Right cardiac atrium (tissue), 5 donors: Measurements from ENCODE around the gene ABCB8. TPM values are rescaled to one million over a fixed set of nuclear protein-coding genes. Genes with fewer than 3 reads are reported as not detected.

Experiments used
- ATAC-seq, 2 donors: fragments of 200-7000 bp; cut with Tn5 transposase; one replicate each; pipeline versions ENCODE4 v1.8.0 to v1.9.1; 2020; ENCODE audit warnings: moderate library complexity in 2 of 2, mild to moderate bottlenecking in 1 of 2
- DNase-seq, 3 donors: peaks; one replicate each; pipeline ENCODE4 v3.0.0-alpha.2; 2020
- H3K27ac ChIP-seq: one replicate; pipeline ENCODE4 v1.5.1; 2013; ENCODE audit warnings: mild to moderate bottlenecking, low read length, control low read depth, moderate library complexity
- H3K27me3 ChIP-seq: one replicate; pipeline ENCODE4 v1.6.1; 2013; ENCODE audit not compliant: control insufficient read depth, insufficient read depth
- H3K4me1 ChIP-seq: one replicate; pipeline ENCODE4 v1.6.1; 2013; ENCODE audit warnings: low read length; ENCODE audit not compliant: control insufficient read depth, insufficient read depth
- H3K4me3 ChIP-seq: one replicate; pipeline ENCODE4 v1.5.1; 2013; ENCODE audit warnings: low read length, control low read depth
- H3K9me3 ChIP-seq: one replicate; pipeline ENCODE4 v1.6.1; 2013; ENCODE audit warnings: low read length; ENCODE audit not compliant: control insufficient read depth
- WGBS: extraction: QIAGEN DNeasy Blood & Tissue Kit; methylation state at CpG from one replicate; pipeline ENCODE4 v1.1.7; 2013; 5-methylcytosine and 5-hydroxymethylcytosine counted together
- intact Hi-C, 4 donors: fragments of 100-400 bp; cut with DNase I; formaldehyde crosslinking; loops; one replicate each; pipeline versions ENCODE4 v1.11.0 to v1.14.0; 2022 to 2023
- polyA plus RNA-seq: library from polyadenylated mRNA; stranded (reverse); fragments of 200-250 nt; gene quantifications from one replicate; pipeline ENCODE4 v1.2.3, GENCODE V29; 2013
- total RNA-seq, 4 donors: library from RNA; stranded (reverse); fragmentation: NEBNext Ultra II Directional; extraction: Animal tissue kit (Norgen Biotek cat#: 25700); gene quantifications; one replicate each; pipeline ENCODE4 v1.2.1, GENCODE V29; 2021
- donor health status: healthy with polysubstance abuse.
- donor health status: DM: no; HTN: yes; CAD: no.
- donor health status: DM: no; HTN: no; CAD: no.
- donor health status: DM: no; HTN: yes; CAD: no; lungs with severe emphysema.
- donor health status: DM: yes; HTN: yes; CAD: no.

The ABCB8 gene
- total and polyA plus RNA-seq, 5 donors, result 19.6 to 24.5 (median 22.6) TPM

DNA sequence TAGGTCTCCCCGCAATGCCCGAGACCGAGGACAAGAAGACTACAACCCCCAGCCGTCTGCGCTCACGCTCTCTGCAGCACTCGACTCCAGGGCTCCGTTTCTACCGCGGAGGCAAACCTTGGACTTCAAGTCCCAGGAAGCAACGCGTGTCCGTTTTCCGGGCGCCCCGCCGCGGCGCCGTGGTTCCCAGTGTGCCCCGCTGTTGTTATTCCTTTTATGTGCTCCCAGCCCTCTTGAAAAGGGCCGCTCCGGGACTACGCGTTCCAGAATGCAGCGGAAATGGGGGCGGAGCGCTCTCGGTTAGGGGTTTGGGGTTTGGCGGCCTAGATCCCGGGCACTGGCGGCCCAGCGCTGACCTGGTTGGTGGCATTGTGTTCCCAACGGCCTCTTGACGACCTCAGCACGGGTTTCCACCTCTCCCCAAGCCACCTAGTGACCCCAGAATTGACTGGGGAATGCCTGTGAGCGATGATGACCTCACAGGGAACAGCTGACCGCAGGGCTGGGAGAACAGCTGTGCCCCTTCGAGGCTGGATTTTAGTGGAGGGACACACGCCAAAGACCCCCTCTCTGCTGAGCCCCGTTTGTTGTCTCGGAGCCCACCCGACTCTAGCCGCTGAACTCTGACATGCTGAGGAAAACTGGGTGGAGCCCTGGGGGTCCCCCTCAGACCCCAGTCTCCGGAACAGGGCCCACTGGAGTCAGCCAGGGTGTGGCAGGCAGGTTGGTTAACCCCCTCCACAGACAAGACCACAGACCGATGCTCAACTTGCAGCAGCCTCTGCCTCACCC is 29.9 kb downstream of the ABCB8 start:
- ATAC-seq, result peak; percentile 91 to 94
- under 1% methylated on average over 46 of the region's 46 CpGs for WGBS
- DNase-seq, result peak; percentile 99 to 100 (median 99)
- Histone ChIP-seq H3K4me1 (peaks cover 4% of the 10 kb centered on the region), H3K4me3 (peak overlapping the region; percentile 91), H3K27ac (peak overlapping the region; percentile 98), H3K9me3 (no peaks in the 10 kb centered on the region), H3K27me3 (no peaks in the 10 kb centered on the region)
- intact Hi-C loops, result no loop called here

DNA sequence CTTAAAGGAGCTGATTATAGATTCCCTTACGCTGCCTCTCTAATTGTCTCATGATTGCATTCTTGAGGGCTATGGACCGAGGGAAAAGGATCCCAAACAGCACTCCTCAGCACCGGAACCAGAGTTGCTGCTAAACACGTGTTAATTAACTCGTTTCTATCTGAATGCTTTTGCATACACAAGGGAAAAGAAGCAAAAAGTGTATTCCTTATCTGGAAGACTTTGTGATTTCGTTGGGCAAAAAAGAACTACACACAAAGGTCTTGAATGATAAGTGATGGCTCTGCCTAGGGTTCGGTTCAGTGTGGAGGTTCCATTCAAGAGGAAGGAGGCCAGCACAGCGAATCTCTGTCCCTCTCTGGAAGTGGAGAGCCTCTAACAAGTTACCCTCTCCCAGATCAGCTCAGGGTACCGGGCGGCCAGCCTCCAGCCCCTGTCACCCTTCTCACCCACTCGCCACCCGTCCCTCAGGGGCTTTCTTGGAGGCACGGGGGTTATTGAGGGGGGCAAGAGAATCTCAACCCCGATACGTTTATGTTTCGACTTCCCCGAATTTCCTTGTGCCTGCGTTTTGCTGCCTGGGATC is 30.6 kb downstream of the ABCB8 start:
- 5% methylated on average over 18 of the region's 18 CpGs for WGBS
- Histone ChIP-seq H3K27me3 (no peaks in the 10 kb centered on the region), H3K27ac (peak overlapping the region; percentile 98), H3K4me3 (peak overlapping the region; percentile 91), H3K4me1 (peaks cover 4% of the 10 kb centered on the region), H3K9me3 (no peaks in the 10 kb centered on the region)
- intact Hi-C loops, result no loop called here
- DNase-seq (no peak), ATAC-seq (no peak)

DNA sequence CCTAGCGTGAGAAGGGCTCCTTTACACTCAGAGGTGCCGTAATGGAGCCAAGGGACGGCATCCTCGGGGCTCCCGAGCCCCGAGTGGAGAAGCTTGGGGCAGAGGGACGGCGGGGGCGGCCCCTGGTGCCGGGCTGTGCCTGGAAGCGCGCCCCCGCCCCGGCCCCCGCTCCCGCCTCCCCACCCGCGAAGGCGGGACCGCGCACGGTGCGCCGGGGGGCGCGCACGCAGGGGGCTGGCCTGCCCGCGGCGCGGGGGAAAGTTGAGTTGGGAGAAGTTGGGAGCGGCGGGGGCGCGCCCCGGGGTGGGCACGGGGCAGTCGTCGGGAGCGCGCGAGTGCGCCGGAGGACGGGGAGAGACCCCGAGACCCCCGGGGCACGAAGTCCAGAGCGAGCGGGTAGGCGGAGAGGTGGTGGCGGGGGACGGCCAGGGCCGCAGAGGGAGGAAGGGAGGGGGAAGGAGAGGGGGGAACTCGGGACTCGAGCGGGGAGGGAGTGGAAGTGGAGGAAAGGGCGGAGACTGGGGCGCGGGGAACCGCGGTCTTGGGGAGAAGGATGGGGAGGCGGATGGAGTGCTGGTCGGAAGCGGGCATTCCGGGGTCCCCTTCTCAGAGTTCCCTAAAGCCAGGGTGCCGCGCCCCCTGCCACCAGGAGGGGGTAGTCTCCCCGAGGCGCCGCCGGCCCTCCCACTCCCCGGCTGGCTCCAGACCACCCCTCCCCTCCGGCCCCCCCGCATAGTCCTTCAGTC is 31.3 kb downstream of the ABCB8 start, which contains the start of gene SLC4A2:
Gene SLC4A2, plus strand, starts transcription at position 223 of the 746 bp plus-strand sequence. CDS start 2,399 bp downstream, outside the sequence.
- Histone ChIP-seq H3K27ac (peak within 1 kb of the TSS; percentile 98), H3K4me1 (peaks cover 4% of the 10 kb centered on the region), H3K9me3 (no peaks in the 10 kb centered on the region), H3K27me3 (no peaks in the 10 kb centered on the region), H3K4me3 (peak within 1 kb of the TSS; percentile 91)
- ATAC-seq (peak; percentile 62 to 71), DNase-seq (peak; percentile 85 to 94 (median 94))
- under 1% methylated on average over 75 of the region's 75 CpGs for WGBS
- intact Hi-C loops, result no loop called here

DNA sequence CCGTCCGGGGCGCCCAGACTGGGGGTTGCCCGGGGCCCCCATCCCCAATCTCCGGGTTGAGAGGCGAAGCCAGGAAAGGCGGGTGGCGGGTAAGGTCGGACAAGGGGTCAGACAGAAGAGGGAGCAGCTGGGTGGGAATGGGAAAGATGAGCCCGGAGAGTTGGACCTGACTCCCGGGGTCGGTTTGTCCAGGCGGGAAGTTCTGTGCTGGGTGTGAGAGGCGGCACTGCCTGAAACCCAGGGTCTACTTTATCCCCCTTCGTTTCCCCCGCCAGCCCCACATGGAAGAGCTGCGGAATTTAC is 31.8 kb downstream of the ABCB8 start:
- Histone ChIP-seq H3K27ac (no peak overlapping the region), H3K4me3 (peak overlapping the region; percentile 91), H3K9me3 (no peaks in the 10 kb centered on the region), H3K4me1 (peaks cover 4% of the 10 kb centered on the region), H3K27me3 (no peaks in the 10 kb centered on the region)
- intact Hi-C loops, result no loop called here
- under 1% methylated on average over 17 of the region's 17 CpGs for WGBS
- ATAC-seq (no peak), DNase-seq (no peak)

DNA sequence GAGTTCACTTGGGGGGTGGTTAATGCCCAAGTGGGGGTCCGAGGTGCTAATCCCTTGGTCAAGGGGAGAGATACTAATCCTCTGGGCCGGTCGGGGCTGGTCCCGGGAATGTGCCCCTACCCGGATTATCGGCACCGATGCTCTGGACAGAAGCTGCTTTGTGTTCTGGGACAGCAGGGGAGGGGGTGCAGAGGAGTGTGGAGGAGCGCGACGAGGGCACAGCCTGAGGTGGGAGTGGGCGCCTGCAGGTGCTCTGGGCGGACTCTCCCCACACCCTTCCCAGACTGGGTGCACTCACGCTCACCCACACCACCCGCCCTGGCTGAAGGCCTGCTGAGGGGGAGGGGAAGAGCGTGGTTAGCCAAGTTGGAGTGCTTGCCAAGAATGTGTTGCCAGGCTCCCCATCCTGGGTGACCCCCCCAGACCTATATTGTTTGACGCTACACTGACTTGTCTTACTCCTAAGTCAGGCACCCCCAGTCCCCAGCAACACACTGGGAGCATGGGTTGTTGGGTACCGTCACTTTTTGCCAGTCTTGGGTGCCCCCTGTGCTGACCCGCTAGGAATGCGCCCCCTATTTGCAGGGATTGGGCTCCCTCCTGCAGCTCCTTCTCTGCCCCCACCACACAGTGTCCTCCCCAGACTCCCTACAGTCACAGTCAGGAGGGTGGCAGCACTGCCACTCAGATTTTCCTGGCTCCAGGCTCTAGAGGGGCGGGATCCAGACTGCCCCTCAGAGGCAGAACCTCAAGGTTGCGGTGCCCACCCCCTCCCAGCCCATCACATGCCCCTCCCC is 32.4 kb downstream of the ABCB8 start:
- DNase-seq, result peak in 1 of 3 donors; percentile 74
- intact Hi-C loops, result no loop called here
- no peak overlapping the region for H3K27ac ChIP-seq
- H3K4me1 ChIP-seq, result peaks cover 4% of the 10 kb centered on the region
- H3K9me3 ChIP-seq, result no peaks in the 10 kb centered on the region
- ATAC-seq, result no peak
- 10% methylated on average over 21 of the region's 21 CpGs for WGBS
- H3K27me3 ChIP-seq, result no peaks in the 10 kb centered on the region
- H3K4me3 ChIP-seq, result peak overlapping the region; percentile 91

DNA sequence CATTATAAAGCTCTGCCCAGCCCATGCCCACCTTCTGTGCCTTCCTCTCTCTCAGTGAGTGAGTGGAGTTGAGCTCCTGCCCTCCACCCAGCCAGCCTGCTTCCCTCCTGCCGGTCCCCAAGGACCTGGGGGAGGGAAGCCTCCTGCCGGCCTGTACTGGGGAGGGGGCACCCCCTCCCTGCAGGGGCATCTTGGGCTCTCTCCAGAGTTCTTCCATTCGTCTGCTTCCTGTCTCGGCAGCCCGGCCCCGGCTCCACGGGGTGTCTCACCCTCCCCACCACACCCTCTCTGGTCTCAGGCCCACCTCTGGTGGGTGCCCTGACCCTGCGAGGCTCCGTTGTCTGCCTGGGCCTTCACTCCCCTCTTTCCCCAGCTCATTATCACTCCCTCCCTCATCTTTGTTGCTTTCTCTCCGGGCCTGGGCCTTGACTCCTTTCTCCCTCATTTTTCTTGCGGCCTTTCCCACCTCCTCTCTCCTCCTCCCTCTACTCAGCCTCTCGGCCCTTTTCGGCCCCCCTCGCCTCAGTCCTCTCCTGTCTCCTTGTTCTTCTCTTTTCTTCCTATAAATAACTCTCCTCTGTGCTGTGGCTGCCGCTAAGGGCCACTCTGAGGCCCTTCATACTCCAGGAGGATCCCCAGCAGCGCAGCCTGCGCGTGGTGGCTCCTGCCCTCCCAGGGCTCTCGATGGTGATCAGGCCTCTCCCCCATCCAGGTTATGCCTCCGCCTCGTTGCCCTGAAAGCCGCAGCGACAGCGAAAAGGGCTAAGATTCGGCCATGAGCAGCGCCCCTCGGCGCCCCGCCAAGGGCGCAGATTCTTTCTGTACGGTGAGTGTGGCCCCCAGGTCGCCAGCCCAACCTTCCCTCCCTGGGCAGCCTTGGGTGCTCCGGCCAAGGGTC is 33.2 kb downstream of the ABCB8 start:
- Histone ChIP-seq H3K9me3 (no peaks in the 10 kb centered on the region), H3K4me1 (peaks cover 4% of the 10 kb centered on the region), H3K27ac (no peak overlapping the region), H3K27me3 (no peaks in the 10 kb centered on the region), H3K4me3 (no peak overlapping the region)
- DNase-seq (peak in 1 of 3 donors; percentile 68), ATAC-seq (no peak)
- WGBS, result 57% methylated on average over 33 of the region's 33 CpGs
- intact Hi-C loops, result no loop called here

DNA sequence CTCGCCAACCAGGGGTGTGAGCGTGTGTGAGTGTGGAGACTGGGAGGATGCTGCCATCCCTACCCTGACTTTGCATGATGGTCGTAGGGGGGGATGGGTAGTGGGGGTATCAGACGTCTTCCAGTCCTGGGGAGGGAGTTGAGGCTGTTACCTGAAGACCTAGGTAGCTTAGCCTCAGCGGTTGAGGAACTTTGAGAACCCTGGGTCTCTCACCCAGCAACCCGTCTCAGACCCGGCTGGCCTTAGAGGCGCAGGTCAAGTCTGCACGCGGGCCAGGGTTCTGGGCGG is 33.8 kb downstream of the ABCB8 start:
- H3K27me3 ChIP-seq, result no peaks in the 10 kb centered on the region
- 78% methylated on average over 11 of the region's 11 CpGs for WGBS
- H3K9me3 ChIP-seq, result no peaks in the 10 kb centered on the region
- no peak for DNase-seq
- intact Hi-C loops, result no loop called here
- peaks cover 2% of the 10 kb centered on the region for H3K4me1 ChIP-seq
- no peak overlapping the region for H3K27ac ChIP-seq
- ATAC-seq, result no peak
- no peak overlapping the region for H3K4me3 ChIP-seq

DNA sequence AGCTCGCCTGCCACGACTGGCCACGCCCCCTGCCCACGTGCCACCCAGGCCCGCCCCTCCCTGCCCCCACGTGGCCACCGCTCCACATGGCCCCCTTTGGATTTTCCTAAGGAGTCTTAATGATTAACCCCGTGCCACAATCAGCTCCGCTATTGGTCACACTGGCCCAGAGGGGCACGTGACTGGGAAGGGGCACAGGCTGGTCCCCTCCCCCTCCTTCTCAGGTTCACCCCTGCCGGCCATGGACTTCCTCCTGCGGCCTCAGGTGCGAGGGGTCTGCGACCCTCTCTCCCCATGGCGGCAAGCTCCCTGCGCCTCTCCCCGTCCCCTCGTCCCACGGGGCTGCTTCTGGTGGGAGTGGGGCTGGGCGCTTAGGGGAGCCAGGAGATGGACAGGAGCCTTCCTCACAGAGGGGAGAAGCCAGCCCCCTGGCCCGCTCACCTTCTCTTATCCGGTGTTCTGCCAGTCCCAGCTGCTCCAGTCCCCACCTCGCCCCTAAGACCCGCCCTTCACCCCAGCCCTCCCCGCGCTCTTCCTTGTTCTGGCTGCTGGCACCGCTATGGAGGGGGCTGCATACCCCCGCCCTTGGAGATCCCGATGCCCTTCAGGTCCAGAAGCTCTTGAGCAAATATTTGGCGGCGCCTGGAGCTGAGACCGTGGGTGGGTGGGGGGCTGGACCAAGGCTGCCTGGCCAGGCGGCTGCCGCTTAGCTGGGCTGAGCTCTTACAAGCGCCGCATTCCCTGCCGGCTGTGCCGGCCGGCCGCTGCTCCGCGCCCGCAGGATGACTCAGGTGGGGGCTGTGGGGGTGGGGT is 34.4 kb downstream of the ABCB8 start:
- no peaks in the 10 kb centered on the region for H3K9me3 ChIP-seq
- intact Hi-C loops, result no loop called here
- WGBS, result 51% methylated on average over 43 of the region's 43 CpGs
- peak in 1 of 2 donors; percentile 8 for ATAC-seq
- no peaks in the 10 kb centered on the region for H3K27me3 ChIP-seq
- no peak overlapping the region for H3K4me3 ChIP-seq
- H3K27ac ChIP-seq, result peak overlapping the region; percentile 43
- H3K4me1 ChIP-seq, result no peaks in the 10 kb centered on the region
- peak in 2 of 3 donors; percentile 63 to 80 for DNase-seq

DNA sequence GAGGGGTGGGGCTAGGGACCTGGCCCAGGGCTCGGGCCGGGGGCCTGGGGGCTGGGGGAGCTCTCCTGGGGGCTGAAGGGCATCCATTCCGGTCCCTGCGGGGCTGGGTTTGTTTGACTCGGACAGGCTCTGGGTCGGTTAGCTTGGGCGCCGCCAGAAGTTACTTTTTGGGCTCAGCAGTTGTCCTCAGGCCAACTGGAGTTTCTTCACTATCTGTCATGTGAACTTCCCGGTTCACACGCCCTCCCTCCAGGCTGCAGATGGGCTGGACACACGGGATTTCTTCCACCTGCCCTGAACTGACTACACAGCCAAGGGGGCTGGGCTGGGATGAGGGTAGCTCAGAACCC is 34.9 kb downstream of the ABCB8 start:
- no peak overlapping the region for H3K4me3 ChIP-seq
- H3K9me3 ChIP-seq, result no peaks in the 10 kb centered on the region
- DNase-seq (no peak), ATAC-seq (no peak)
- no peaks in the 10 kb centered on the region for H3K4me1 ChIP-seq
- intact Hi-C loops, result no loop called here
- H3K27me3 ChIP-seq, result no peaks in the 10 kb centered on the region
- WGBS, result 36% methylated on average over 11 of the region's 11 CpGs
- peak overlapping the region; percentile 25 for H3K27ac ChIP-seq
